Endothelial cell of umbilical vein (primary cell): ENCODE results near the gene DMD.

Experiments
- EZH2 ChIP-seq: IDR thresholded peaks from 2 replicates; pipeline ENCODE4 v1.6.1; 2012; ENCODE audit warnings: borderline replicate concordance, low read depth, mild to moderate bottlenecking, moderate library complexity, low read length, inconsistent platforms; ENCODE audit not compliant: severe bottlenecking
- FOS ChIP-seq: IDR thresholded peaks from 2 replicates; pipeline ENCODE4 v1.6.1; 2011; ENCODE audit warnings: mild to moderate bottlenecking, low read length, moderate library complexity, borderline replicate concordance; ENCODE audit not compliant: insufficient read depth
- POLR2A ChIP-seq: IDR thresholded peaks from 2 replicates; pipeline ENCODE4 v1.6.1; 2012; ENCODE audit warnings: low read depth, mild to moderate bottlenecking, control low read depth, low read length
- TF ChIP-seq, protein P1 (sequence below), 2 donors: IDR thresholded peaks; 1 replicate in 1 of 2; 2 replicates in 1 of 2; pipeline ENCODE4 v1.5.1; 2011; ENCODE audit warnings: low read length in 2 of 2, mild to moderate bottlenecking in 2 of 2, moderate library complexity in 2 of 2, control low read depth in 1 of 2, inconsistent platforms in 1 of 2, low read depth in 1 of 2; ENCODE audit not compliant: insufficient read depth in 1 of 2; ENCODE audit errors: extremely low read depth in 1 of 2
- TF ChIP-seq, protein P2 (sequence below): IDR thresholded peaks from 2 replicates; pipeline ENCODE4 v1.6.1; 2011; ENCODE audit not compliant: insufficient read depth, insufficient read length

DNA sequence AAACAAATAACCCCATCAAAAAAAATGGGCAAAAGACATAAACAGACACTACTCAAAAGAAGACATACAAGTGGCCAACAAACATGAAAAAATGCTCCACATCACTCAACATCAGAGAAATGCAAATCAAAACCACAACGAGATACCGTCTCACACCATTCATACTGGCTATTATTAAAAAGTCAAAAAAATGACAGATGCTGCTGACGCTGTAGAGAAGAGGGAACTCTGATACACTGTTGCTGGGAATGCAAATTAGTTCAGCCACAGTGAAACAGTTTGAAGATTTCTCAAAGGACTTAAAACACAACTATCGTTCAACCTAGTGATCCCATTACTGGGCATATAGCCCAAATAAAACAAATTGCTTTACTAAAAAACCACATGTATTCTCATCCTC, 1468.3 kb downstream of the DMD start:
- no peak for TF ChIP-seq POLR2A
- TF ChIP-seq, protein P1, sequence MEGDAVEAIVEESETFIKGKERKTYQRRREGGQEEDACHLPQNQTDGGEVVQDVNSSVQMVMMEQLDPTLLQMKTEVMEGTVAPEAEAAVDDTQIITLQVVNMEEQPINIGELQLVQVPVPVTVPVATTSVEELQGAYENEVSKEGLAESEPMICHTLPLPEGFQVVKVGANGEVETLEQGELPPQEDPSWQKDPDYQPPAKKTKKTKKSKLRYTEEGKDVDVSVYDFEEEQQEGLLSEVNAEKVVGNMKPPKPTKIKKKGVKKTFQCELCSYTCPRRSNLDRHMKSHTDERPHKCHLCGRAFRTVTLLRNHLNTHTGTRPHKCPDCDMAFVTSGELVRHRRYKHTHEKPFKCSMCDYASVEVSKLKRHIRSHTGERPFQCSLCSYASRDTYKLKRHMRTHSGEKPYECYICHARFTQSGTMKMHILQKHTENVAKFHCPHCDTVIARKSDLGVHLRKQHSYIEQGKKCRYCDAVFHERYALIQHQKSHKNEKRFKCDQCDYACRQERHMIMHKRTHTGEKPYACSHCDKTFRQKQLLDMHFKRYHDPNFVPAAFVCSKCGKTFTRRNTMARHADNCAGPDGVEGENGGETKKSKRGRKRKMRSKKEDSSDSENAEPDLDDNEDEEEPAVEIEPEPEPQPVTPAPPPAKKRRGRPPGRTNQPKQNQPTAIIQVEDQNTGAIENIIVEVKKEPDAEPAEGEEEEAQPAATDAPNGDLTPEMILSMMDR (IDR thresholded peaks at IDR 0.05; ENCODE audit: extremely low read depth in 1 of 2, insufficient read depth in 1 of 2, low read depth in 1 of 2, low read length in 2 of 2) = no peak
- TF ChIP-seq, protein P2, sequence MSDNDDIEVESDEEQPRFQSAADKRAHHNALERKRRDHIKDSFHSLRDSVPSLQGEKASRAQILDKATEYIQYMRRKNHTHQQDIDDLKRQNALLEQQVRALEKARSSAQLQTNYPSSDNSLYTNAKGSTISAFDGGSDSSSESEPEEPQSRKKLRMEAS = no peak
- no peak for TF ChIP-seq FOS
- TF ChIP-seq EZH2 = no peak
